ENCODE results near the gene KIAA1328. TPM values are rescaled to one million over a fixed set of nuclear protein-coding genes. Genes with fewer than 3 reads are reported as not detected.

Gene KIAA1328
- total RNA-seq, 2 donors from 2014 or later = 4.8 to 5.2 TPM

- no peak for DNase-seq
These were observed 422.8 kb downstream of the KIAA1328 start for GRCh38 chr18:37251679-37252078.

GRCh38 chr18:37252342-37252741 lies 423.4 kb downstream of the KIAA1328 start:
- H3K4me1 ChIP-seq = peaks cover 3% of the 10 kb centered on the region
- H3K9ac ChIP-seq (ENCODE audit: low read depth in 2 of 2, low read length in 2 of 2) = no peak overlapping the region
- no peaks in the 10 kb centered on the region for H3K9me3 ChIP-seq
- DNase-seq = no peak
- no peak for TF ChIP-seq CTCF (IDR thresholded peaks at IDR 0.05)
- H3K27ac ChIP-seq = no peak overlapping the region
- H3K4me3 ChIP-seq = no peak overlapping the region
- no peaks in the 10 kb centered on the region for H3K36me3 ChIP-seq
- H3K27me3 ChIP-seq = peaks cover 29% of the 10 kb centered on the region
- intact Hi-C loops (cut with DNase I) = no loop called here

More at GRCh38 chr18:37251679-37252078, 422.8 kb downstream of the KIAA1328 start:
- Histone ChIP-seq H3K9me3 (no peaks in the 10 kb centered on the region), H3K27me3 (peaks cover 29% of the 10 kb centered on the region), H3K4me3 (no peak overlapping the region), H3K4me1 (peaks cover 3% of the 10 kb centered on the region), H3K9ac (ENCODE audit: low read depth in 2 of 2, low read length in 2 of 2) (no peak overlapping the region), H3K27ac (no peak overlapping the region), H3K36me3 (no peaks in the 10 kb centered on the region)
- intact Hi-C loops (cut with DNase I) = no loop called here
- TF ChIP-seq CTCF (IDR thresholded peaks at IDR 0.05) = no peak

GRCh38 chr18:37252854-37253393 lies 424.0 kb downstream of the KIAA1328 start:
- Histone ChIP-seq H3K9me3 (no peaks in the 10 kb centered on the region), H3K4me3 (no peak overlapping the region), H3K36me3 (no peaks in the 10 kb centered on the region), H3K9ac (ENCODE audit: low read depth in 2 of 2, low read length in 2 of 2) (no peak overlapping the region), H3K4me1 (peaks cover 3% of the 10 kb centered on the region), H3K27me3 (peaks cover 29% of the 10 kb centered on the region), H3K27ac (no peak overlapping the region)
- TF ChIP-seq CTCF (IDR thresholded peaks at IDR 0.05) = no peak
- intact Hi-C loops (cut with DNase I) = no loop called here
- DNase-seq = no peak

GRCh38 chr18:37253394-37254235 lies 424.7 kb downstream of the KIAA1328 start:
- peak; percentile 21 for DNase-seq
- intact Hi-C loops (cut with DNase I) = no loop called here
- H3K9me3 ChIP-seq = no peaks in the 10 kb centered on the region
- H3K4me3 ChIP-seq = peak overlapping the region; percentile 19
- H3K4me1 ChIP-seq = peaks cover 3% of the 10 kb centered on the region
- no peak overlapping the region for H3K9ac ChIP-seq (ENCODE audit: low read depth in 2 of 2, low read length in 2 of 2)
- H3K27me3 ChIP-seq = peaks cover 29% of the 10 kb centered on the region
- H3K27ac ChIP-seq = no peak overlapping the region
- H3K36me3 ChIP-seq = no peaks in the 10 kb centered on the region
- TF ChIP-seq CTCF (IDR thresholded peaks at IDR 0.05) = no peak

GRCh38 chr18:37254236-37254754 lies 425.4 kb downstream of the KIAA1328 start:
- H3K27ac ChIP-seq = no peak overlapping the region
- peaks cover 29% of the 10 kb centered on the region for H3K27me3 ChIP-seq
- peak overlapping the region; percentile 19 for H3K4me3 ChIP-seq
- no peak for DNase-seq
- H3K36me3 ChIP-seq = no peaks in the 10 kb centered on the region
- intact Hi-C loops (cut with DNase I) = no loop called here
- TF ChIP-seq CTCF (IDR thresholded peaks at IDR 0.05) = no peak
- no peaks in the 10 kb centered on the region for H3K9me3 ChIP-seq
- H3K4me1 ChIP-seq = peaks cover 3% of the 10 kb centered on the region
- H3K9ac ChIP-seq (ENCODE audit: low read depth in 2 of 2, low read length in 2 of 2) = no peak overlapping the region
